SK-N-SH treated with all-trans-retinoic acid at 6 μM for 48 hours (cell line): Measurements from ENCODE around the gene YPEL5.

Source experiments
- ATAC-seq: fragments of 200-7000 bp; cut with Tn5 transposase; 3 replicates; pipeline ENCODE4 v1.9.1; 2020; ENCODE audit warnings: mild to moderate bottlenecking, moderate library complexity
- ARNTL ChIP-seq: fragments of 450-650 bp; formaldehyde crosslinking; IDR thresholded peaks from 2 replicates; pipeline ENCODE4 v1.5.0; 2020; ENCODE audit warnings: low read depth, mild to moderate bottlenecking, moderate library complexity, borderline replicate concordance
- BACH2 ChIP-seq: fragments of 250-450 bp; sonication (Bioruptor Pico); IDR thresholded peaks from 2 replicates; pipeline ENCODE4 v1.9.0; 2021; ENCODE audit warnings: mild to moderate bottlenecking, borderline replicate concordance
- CREB5 ChIP-seq: fragments of 250-450 bp; sonication (Bioruptor Pico); IDR thresholded peaks from 2 replicates; pipeline ENCODE4 v1.5.1; 2020; ENCODE audit warnings: low read depth, mild to moderate bottlenecking, moderate library complexity
- CSDC2 ChIP-seq: fragments of 250-450 bp; sonication (Bioruptor Pico); IDR thresholded peaks from 2 replicates; pipeline ENCODE4 v1.5.0; 2020; ENCODE audit warnings: mild to moderate bottlenecking, moderate library complexity
- CSRNP3 ChIP-seq: fragments of 250-450 bp; sonication (Bioruptor Pico); IDR thresholded peaks from 2 replicates; pipeline ENCODE4 v1.5.1; 2021; ENCODE audit warnings: mild to moderate bottlenecking, moderate library complexity
- ESRRG ChIP-seq: fragments of 250-450 bp; sonication (Bioruptor Pico); IDR thresholded peaks from 2 replicates; pipeline ENCODE4 v1.6.1; 2021; ENCODE audit warnings: mild to moderate bottlenecking
- GLIS3 ChIP-seq: fragments of 250-450 bp; sonication (Bioruptor Pico); IDR thresholded peaks from 2 replicates; pipeline ENCODE4 v1.5.0; 2020; ENCODE audit warnings: mild to moderate bottlenecking, moderate library complexity
- ISL1 ChIP-seq: fragments of 250-450 bp; sonication (Bioruptor Pico); IDR thresholded peaks from 2 replicates; pipeline ENCODE4 v2.1.2; 2022; ENCODE audit warnings: mild to moderate bottlenecking, moderate library complexity
- OSR1 ChIP-seq: fragments of 250-450 bp; sonication (Bioruptor Pico); IDR thresholded peaks from 2 replicates; pipeline ENCODE4 v1.8.0; 2022; ENCODE audit warnings: moderate library complexity, mild to moderate bottlenecking, inconsistent platforms
- PATZ1 ChIP-seq: fragments of 250-450 bp; sonication (Bioruptor Pico); IDR thresholded peaks from 2 replicates; pipeline ENCODE4 v1.8.0; 2020; ENCODE audit warnings: mild to moderate bottlenecking, moderate library complexity, borderline replicate concordance
- POU6F1 ChIP-seq: fragments of 250-450 bp; sonication (Bioruptor Pico); IDR thresholded peaks from 2 replicates; pipeline ENCODE4 v1.8.0; 2021; ENCODE audit warnings: low read depth, mild to moderate bottlenecking, moderate library complexity, borderline replicate concordance
- PPARA ChIP-seq: fragments of 250-450 bp; sonication (Bioruptor Pico); IDR thresholded peaks from 2 replicates; pipeline ENCODE4 v1.5.0; 2020; ENCODE audit warnings: mild to moderate bottlenecking, borderline replicate concordance
- RARB ChIP-seq: fragments of 250-450 bp; sonication (Bioruptor Pico); IDR thresholded peaks from 2 replicates; pipeline ENCODE4 v1.8.0; 2021; ENCODE audit warnings: mild to moderate bottlenecking, moderate library complexity
- SNAI2 ChIP-seq: fragments of 250-450 bp; sonication (Bioruptor Pico); IDR thresholded peaks from 2 replicates; pipeline ENCODE4 v1.5.0; 2020; ENCODE audit warnings: mild to moderate bottlenecking, moderate library complexity
- TCF4 ChIP-seq: fragments of 250-450 bp; sonication (Bioruptor Pico); IDR thresholded peaks from 2 replicates; pipeline ENCODE4 v1.8.0; 2021; ENCODE audit warnings: mild to moderate bottlenecking, moderate library complexity, borderline replicate concordance
- TSHZ2 ChIP-seq: fragments of 250-450 bp; sonication (Bioruptor Pico); IDR thresholded peaks from 2 replicates; pipeline ENCODE4 v1.5.0; 2020; ENCODE audit warnings: mild to moderate bottlenecking, moderate library complexity
- ZC3H10 ChIP-seq: fragments of 250-450 bp; sonication (Bioruptor Pico); IDR thresholded peaks from 2 replicates; pipeline ENCODE4 v1.5.1; 2021; ENCODE audit warnings: mild to moderate bottlenecking, moderate library complexity
- ZFP3 ChIP-seq: fragments of 250-450 bp; sonication (Bioruptor Pico); IDR thresholded peaks from 2 replicates; pipeline ENCODE4 v1.5.0; 2020; ENCODE audit warnings: mild to moderate bottlenecking, moderate library complexity
- ZFP30 ChIP-seq: fragments of 450-650 bp; formaldehyde crosslinking; IDR thresholded peaks from 2 replicates; pipeline ENCODE4 v1.5.0; 2022; ENCODE audit warnings: mild to moderate bottlenecking, moderate library complexity
- ZNF565 ChIP-seq: fragments of 450-650 bp; formaldehyde crosslinking; conservative IDR thresholded peaks from 2 replicates; pipeline ENCODE4 v1.5.0; 2020; ENCODE audit warnings: low read depth, mild to moderate bottlenecking, moderate library complexity
- ZNF70 ChIP-seq: fragments of 450-650 bp; formaldehyde crosslinking; IDR thresholded peaks from 2 replicates; pipeline ENCODE4 v1.5.0; 2020; ENCODE audit warnings: mild to moderate bottlenecking, moderate library complexity
- ZNF8 ChIP-seq: fragments of 450-650 bp; formaldehyde crosslinking; IDR thresholded peaks from 2 replicates; pipeline ENCODE4 v1.5.0; 2020; ENCODE audit warnings: mild to moderate bottlenecking, moderate library complexity

The YPEL5 gene

GRCh38 chr2:30149513-30149912 lies 2.7 kb downstream of the YPEL5 start:
- no peak for TF ChIP-seq ZFP3 (CRISPR knock-in tag)
- no peak for TF ChIP-seq CSDC2 (CRISPR knock-in tag)
- no peak for TF ChIP-seq ZC3H10
- TF ChIP-seq ISL1 (CRISPR knock-in tag): no peak
- TF ChIP-seq ARNTL (CRISPR knock-in tag): no peak
- TF ChIP-seq GLIS3 (CRISPR knock-in tag): no peak
- no peak for TF ChIP-seq BACH2 (CRISPR knock-in tag)
- TF ChIP-seq POU6F1 (CRISPR knock-in tag): no peak
- TF ChIP-seq ESRRG (CRISPR knock-in tag): no peak
- TF ChIP-seq PPARA: no peak
- ATAC-seq: no peak

GRCh38 chr2:30149976-30150375 lies 3.2 kb downstream of the YPEL5 start:
- ATAC-seq: no peak
- no peak for TF ChIP-seq SNAI2 (CRISPR knock-in tag)
- TF ChIP-seq OSR1 (CRISPR knock-in tag): no peak
- TF ChIP-seq POU6F1 (CRISPR knock-in tag): no peak

GRCh38 chr2:30150786-30151185 lies 4.0 kb downstream of the YPEL5 start:
- ATAC-seq: no peak
- TF ChIP-seq ZC3H10 (no peak), ZNF70 (CRISPR knock-in tag) (no peak), GLIS3 (CRISPR knock-in tag) (no peak), OSR1 (CRISPR knock-in tag) (no peak), ARNTL (CRISPR knock-in tag) (no peak), BACH2 (CRISPR knock-in tag) (no peak), PPARA (no peak), CSRNP3 (no peak), PATZ1 (CRISPR knock-in tag) (no peak), ZFP3 (CRISPR knock-in tag) (no peak), TCF4 (no peak), TSHZ2 (CRISPR knock-in tag) (no peak)

- ATAC-seq: no peak
- TF ChIP-seq RARB (CRISPR knock-in tag) (no peak), ARNTL (CRISPR knock-in tag) (no peak), ESRRG (CRISPR knock-in tag) (no peak), CREB5 (CRISPR knock-in tag) (no peak), SNAI2 (CRISPR knock-in tag) (no peak), ZFP3 (CRISPR knock-in tag) (no peak), ZNF70 (CRISPR knock-in tag) (no peak), ZNF565 (CRISPR knock-in tag) (no peak), ZFP30 (no peak), PATZ1 (CRISPR knock-in tag) (no peak), PPARA (no peak), TCF4 (no peak), ZNF8 (CRISPR knock-in tag) (no peak), OSR1 (CRISPR knock-in tag) (no peak), GLIS3 (CRISPR knock-in tag) (no peak)
Measured at GRCh38 chr2:30152385-30152784, 5.6 kb downstream of the YPEL5 start.
